Neural cell (in vitro differentiated cells): Measurements from ENCODE around the gene C1orf35.

Experiments used
- CTCF ChIP-seq: fragments of 450-650 bp; IDR thresholded peaks from 2 replicates; pipeline ENCODE4 v1.5.1; 2014; ENCODE audit warnings: antibody characterized with exemption, mild to moderate bottlenecking, moderate library complexity; ENCODE audit not compliant: poor library complexity, severe bottlenecking
- EZH2 ChIP-seq: fragments of 200-600, 300-800 bp; shearing (Covaris generic), sonication (generic); IDR thresholded peaks from 2 replicates; pipeline ENCODE4 v1.6.1; 2014; ENCODE audit warnings: antibody characterized with exemption, low read length, borderline replicate concordance, mild to moderate bottlenecking; ENCODE audit not compliant: insufficient read depth, poor library complexity, severe bottlenecking

GRCh38 chr1:228098323-228098931 lies 4.7 kb downstream of the C1orf35 start:
- TF ChIP-seq EZH2 (no peak), CTCF (no peak)
